ENCODE data around the gene FKBP7.

DNA sequence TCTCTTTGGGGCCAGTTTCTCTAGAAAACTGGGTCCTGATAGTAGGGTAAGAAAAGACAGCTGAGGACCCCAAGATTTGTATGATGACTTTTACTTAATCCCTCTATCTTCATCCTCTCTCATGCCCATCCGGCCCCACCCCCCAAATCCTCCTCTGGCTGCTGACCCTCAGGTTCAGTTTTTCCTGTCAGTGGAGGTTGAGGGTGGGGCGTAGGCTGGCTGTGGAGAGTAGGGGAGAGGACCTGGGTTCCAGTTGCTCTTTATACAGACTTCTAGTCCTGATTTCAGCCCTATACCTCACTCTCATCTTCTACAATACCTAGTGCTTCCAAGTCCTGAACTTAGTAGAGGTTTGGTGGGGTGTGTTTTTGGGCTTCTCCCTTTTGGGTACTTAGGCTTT, 30.2 kb upstream of the FKBP7 start:
- TF ChIP-seq EZH2 (IDR thresholded peaks at IDR 0.05; ENCODE audit: insufficient read depth, poor library complexity, severe bottlenecking) (no peak), EZH2phosphoT487 (IDR thresholded peaks at IDR 0.05; ENCODE audit: insufficient read depth, low read depth) (no peak)

Measured in GM23248 (cell line).